Astrocyte (in vitro differentiated cells and primary cell): Measurements from ENCODE around the gene PROKR1. TPM values are rescaled to one million over a fixed set of nuclear protein-coding genes. Genes with fewer than 3 reads are reported as not detected.

Experiments
- DNase-seq: peaks from one replicate; pipeline ENCODE4 v3.0.0-alpha.2; 2010; ENCODE audit warnings: low read depth
- FAIRE-seq: peaks from 2 replicates; lab custom pipeline; 2011; peaks lifted over from hg19 to GRCh38; lab: Jason Lieb, UNC
- H2AFZ ChIP-seq: 2 replicates; pipeline ENCODE4 v1.6.0; 2012; ENCODE audit warnings: low read depth, low read length, inconsistent platforms
- H3K27ac ChIP-seq: 2 replicates; pipeline ENCODE4 v1.5.1; 2011; ENCODE audit warnings: low read depth, low read length, inconsistent platforms
- H3K27me3 ChIP-seq: 2 replicates; pipeline ENCODE4 v1.6.0; 2011; ENCODE audit warnings: low read length, inconsistent platforms; ENCODE audit not compliant: insufficient read depth
- H3K36me3 ChIP-seq: 2 replicates; pipeline ENCODE4 v1.5.1; 2011; ENCODE audit warnings: low read length, inconsistent platforms; ENCODE audit not compliant: insufficient read depth
- H3K4me1 ChIP-seq: 2 replicates; pipeline ENCODE4 v1.5.1; 2011; ENCODE audit warnings: low read length, inconsistent platforms; ENCODE audit not compliant: insufficient read depth
- H3K4me2 ChIP-seq: 2 replicates; pipeline ENCODE4 v1.6.0; 2012; ENCODE audit warnings: low read length, inconsistent platforms
- H3K4me3 ChIP-seq: 2 replicates; pipeline ENCODE4 v1.5.1; 2011; ENCODE audit warnings: low read depth, mild to moderate bottlenecking, low read length, inconsistent platforms; ENCODE audit not compliant: insufficient read depth
- H3K79me2 ChIP-seq: 2 replicates; pipeline ENCODE4 v1.6.0; 2012; ENCODE audit warnings: mild to moderate bottlenecking, low read length, inconsistent platforms; ENCODE audit not compliant: insufficient read depth
- H3K9ac ChIP-seq: 2 replicates; pipeline ENCODE4 v1.6.0; 2012; ENCODE audit warnings: mild to moderate bottlenecking, low read length, inconsistent platforms
- H3K9me3 ChIP-seq: 2 replicates; pipeline ENCODE4 v1.5.1; 2012; ENCODE audit warnings: low read depth, mild to moderate bottlenecking, low read length, inconsistent platforms; ENCODE audit not compliant: insufficient read depth
- H4K20me1 ChIP-seq: 2 replicates; pipeline ENCODE4 v1.6.0; 2012; ENCODE audit warnings: low read length, inconsistent platforms; ENCODE audit not compliant: insufficient read depth
- H3K27ac Mint-ChIP-seq: one replicate; pipeline ENCODE4 v1.8.0; 2021; ENCODE audit warnings: mild to moderate bottlenecking, mixed read lengths; ENCODE audit not compliant: unreplicated experiment
- H3K27me3 Mint-ChIP-seq: one replicate; pipeline ENCODE4 v1.8.0; 2021; ENCODE audit warnings: low read depth, mixed read lengths; ENCODE audit not compliant: unreplicated experiment
- H3K36me3 Mint-ChIP-seq: one replicate; pipeline ENCODE4 v1.8.0; 2021; ENCODE audit warnings: low read depth, mixed read lengths; ENCODE audit not compliant: unreplicated experiment
- H3K4me1 Mint-ChIP-seq: one replicate; pipeline ENCODE4 v1.8.0; 2021; ENCODE audit warnings: low read depth, mixed read lengths; ENCODE audit not compliant: unreplicated experiment
- H3K4me3 Mint-ChIP-seq: one replicate; pipeline ENCODE4 v1.8.0; 2021; ENCODE audit warnings: mild to moderate bottlenecking, moderate library complexity, mixed read lengths; ENCODE audit not compliant: unreplicated experiment
- H3K9me3 Mint-ChIP-seq: one replicate; pipeline ENCODE4 v1.8.0; 2021; ENCODE audit warnings: mild to moderate bottlenecking, mixed read lengths; ENCODE audit not compliant: unreplicated experiment
- EZH2 ChIP-seq: IDR thresholded peaks from 2 replicates; pipeline ENCODE4 v1.6.1; 2012; ENCODE audit warnings: mild to moderate bottlenecking, low read length, inconsistent platforms; ENCODE audit not compliant: insufficient read depth
- total RNA-seq: library from RNA; stranded (reverse); gene quantifications from 2 replicates; pipeline ENCODE4 v1.2.1, GENCODE V29; 2021
- TF ChIP-seq, protein P1 (sequence below): IDR thresholded peaks from 2 replicates; pipeline ENCODE4 v1.5.1; 2011; ENCODE audit warnings: low read depth, mild to moderate bottlenecking, inconsistent platforms, low read length, moderate library complexity; ENCODE audit not compliant: insufficient read depth

PROKR1 gene
- total RNA-seq, 1 donor from 2014 or later = 0.05 TPM

GRCh38 chr2:68663371-68664156 is 20.2 kb downstream of the PROKR1 start:
- no peaks in the 10 kb centered on the region for H3K4me1 ChIP-seq
- no peak overlapping the region for H3K4me3 Mint-ChIP-seq
- no peaks in the 10 kb centered on the region for H3K9me3 Mint-ChIP-seq
- DNase-seq (no peak), FAIRE-seq (no peak)
- peaks cover 6% of the 10 kb centered on the region for H3K27me3 Mint-ChIP-seq
- H2AFZ ChIP-seq = no peak overlapping the region
- no peaks in the 10 kb centered on the region for H3K36me3 ChIP-seq
- no peak overlapping the region for H3K27ac Mint-ChIP-seq
- no peak overlapping the region for H3K9ac ChIP-seq
- TF ChIP-seq, protein P1, sequence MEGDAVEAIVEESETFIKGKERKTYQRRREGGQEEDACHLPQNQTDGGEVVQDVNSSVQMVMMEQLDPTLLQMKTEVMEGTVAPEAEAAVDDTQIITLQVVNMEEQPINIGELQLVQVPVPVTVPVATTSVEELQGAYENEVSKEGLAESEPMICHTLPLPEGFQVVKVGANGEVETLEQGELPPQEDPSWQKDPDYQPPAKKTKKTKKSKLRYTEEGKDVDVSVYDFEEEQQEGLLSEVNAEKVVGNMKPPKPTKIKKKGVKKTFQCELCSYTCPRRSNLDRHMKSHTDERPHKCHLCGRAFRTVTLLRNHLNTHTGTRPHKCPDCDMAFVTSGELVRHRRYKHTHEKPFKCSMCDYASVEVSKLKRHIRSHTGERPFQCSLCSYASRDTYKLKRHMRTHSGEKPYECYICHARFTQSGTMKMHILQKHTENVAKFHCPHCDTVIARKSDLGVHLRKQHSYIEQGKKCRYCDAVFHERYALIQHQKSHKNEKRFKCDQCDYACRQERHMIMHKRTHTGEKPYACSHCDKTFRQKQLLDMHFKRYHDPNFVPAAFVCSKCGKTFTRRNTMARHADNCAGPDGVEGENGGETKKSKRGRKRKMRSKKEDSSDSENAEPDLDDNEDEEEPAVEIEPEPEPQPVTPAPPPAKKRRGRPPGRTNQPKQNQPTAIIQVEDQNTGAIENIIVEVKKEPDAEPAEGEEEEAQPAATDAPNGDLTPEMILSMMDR = no peak
- TF ChIP-seq EZH2 = no peak
- peaks cover 5% of the 10 kb centered on the region for H3K27me3 ChIP-seq
- H3K36me3 Mint-ChIP-seq = peaks cover 2% of the 10 kb centered on the region
- no peaks in the 10 kb centered on the region for H3K79me2 ChIP-seq
- no peaks in the 10 kb centered on the region for H3K4me1 Mint-ChIP-seq
- no peak overlapping the region for H3K27ac ChIP-seq
- no peak overlapping the region for H3K4me2 ChIP-seq
- no peaks in the 10 kb centered on the region for H4K20me1 ChIP-seq
- no peak overlapping the region for H3K4me3 ChIP-seq
- no peaks in the 10 kb centered on the region for H3K9me3 ChIP-seq

GRCh38 chr2:68667371-68667770 is 24.0 kb downstream of the PROKR1 start:
- no peaks in the 10 kb centered on the region for H3K4me1 ChIP-seq
- Mint-ChIP-seq H3K27ac (no peak overlapping the region), H3K27me3 (peaks cover 8% of the 10 kb centered on the region), H3K9me3 (peaks cover 4% of the 10 kb centered on the region), H3K4me3 (no peak overlapping the region), H3K36me3 (no peaks in the 10 kb centered on the region), H3K4me1 (no peaks in the 10 kb centered on the region)
- no peaks in the 10 kb centered on the region for H3K79me2 ChIP-seq
- H3K4me2 ChIP-seq = no peak overlapping the region
- FAIRE-seq = no peak
- no peak overlapping the region for H3K4me3 ChIP-seq
- no peaks in the 10 kb centered on the region for H3K9me3 ChIP-seq
- no peak for TF ChIP-seq EZH2
- TF ChIP-seq, protein P1 = no peak
- H4K20me1 ChIP-seq = no peaks in the 10 kb centered on the region
- H3K27ac ChIP-seq = no peak overlapping the region
- no peak overlapping the region for H3K9ac ChIP-seq
- H3K27me3 ChIP-seq = no peaks in the 10 kb centered on the region
- H2AFZ ChIP-seq = no peak overlapping the region
- no peaks in the 10 kb centered on the region for H3K36me3 ChIP-seq
- DNase-seq = no peak

GRCh38 chr2:68669651-68670050 is 26.3 kb downstream of the PROKR1 start:
- Histone ChIP-seq H3K27me3 (no peaks in the 10 kb centered on the region), H3K9ac (no peak overlapping the region), H3K4me3 (no peak overlapping the region), H3K9me3 (no peaks in the 10 kb centered on the region), H3K4me1 (no peaks in the 10 kb centered on the region), H3K4me2 (no peak overlapping the region), H2AFZ (no peak overlapping the region), H4K20me1 (no peaks in the 10 kb centered on the region), H3K27ac (no peak overlapping the region), H3K36me3 (no peaks in the 10 kb centered on the region), H3K79me2 (no peaks in the 10 kb centered on the region)
- no peak overlapping the region for H3K27ac Mint-ChIP-seq
- no peak overlapping the region for H3K4me3 Mint-ChIP-seq
- H3K36me3 Mint-ChIP-seq = no peaks in the 10 kb centered on the region
- peaks cover 4% of the 10 kb centered on the region for H3K9me3 Mint-ChIP-seq
- no peaks in the 10 kb centered on the region for H3K4me1 Mint-ChIP-seq
- peaks cover 8% of the 10 kb centered on the region for H3K27me3 Mint-ChIP-seq
- FAIRE-seq (no peak), DNase-seq (no peak)
- no peak for TF ChIP-seq EZH2
- TF ChIP-seq, protein P1 = no peak
